Peyer's patch (tissue), 4 donors: ENCODE results near the gene ILF3.

ENCODE experiments used
- CTCF ChIP-seq, 6 experiments: fragments of 450-650 bp in 4 of 6; fragments of 200-600 bp in 2 of 6; sonication (generic) in 1 of 6; IDR thresholded peaks; one replicate each; pipeline ENCODE4 v1.5.1; 2017 to 2019; ENCODE audit warnings: antibody characterized with exemption in 6 of 6, mild to moderate bottlenecking in 3 of 6, moderate library complexity in 1 of 6
- POLR2A ChIP-seq, 2 donors: fragments of 450-650 bp; IDR thresholded peaks; one replicate each; pipeline ENCODE4 v1.5.1; 2017; ENCODE audit warnings: antibody characterized with exemption in 2 of 2, mild to moderate bottlenecking in 2 of 2, moderate library complexity in 2 of 2

DNA sequence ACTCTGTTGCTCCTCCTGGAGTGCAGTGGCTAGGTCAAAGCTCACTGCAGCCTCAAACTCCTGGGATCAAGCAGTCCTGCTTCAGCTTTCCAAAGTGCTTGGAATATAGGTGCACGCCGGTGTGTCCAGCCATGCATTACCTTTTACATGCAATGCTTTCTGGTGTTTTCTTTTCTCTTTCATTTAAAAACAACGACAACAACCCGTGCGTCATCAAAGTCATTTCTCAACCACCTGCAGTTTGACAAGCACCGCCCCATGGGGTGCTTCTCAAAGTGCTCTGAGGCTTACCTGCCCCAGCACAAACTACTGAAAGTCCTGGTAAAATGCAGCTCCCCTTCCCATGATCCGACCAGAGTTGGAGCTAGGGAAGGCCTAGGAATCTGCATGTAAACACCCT lies 54.1 kb downstream of the ILF3 start:
- TF ChIP-seq POLR2A (IDR thresholded peaks at IDR 0.05): no peak
- no peak for TF ChIP-seq CTCF (IDR thresholded peaks at IDR 0.05)
